Testis (tissue), 3 donors: ENCODE data around the gene IRGQ. TPM values are rescaled to one million over a fixed set of nuclear protein-coding genes. Genes with fewer than 3 reads are reported as not detected.

Experiments
- DNase-seq: peaks from one replicate; pipeline ENCODE4 v3.0.0-alpha.2; 2019
- H3K27ac ChIP-seq, 2 donors: fragments of 200-600 bp; sonication (generic); one replicate each; pipeline ENCODE4 v1.5.1; 2019
- H3K27me3 ChIP-seq: fragments of 200-600 bp; sonication (generic); one replicate; pipeline ENCODE4 v1.5.1; 2019
- H3K36me3 ChIP-seq: fragments of 200-600 bp; sonication (generic); one replicate; pipeline ENCODE4 v1.5.1; 2017; ENCODE audit warnings: low read depth; ENCODE audit errors: missing control alignments
- H3K4me1 ChIP-seq: fragments of 200-600 bp; sonication (generic); one replicate; pipeline ENCODE4 v1.5.1; 2019
- H3K4me3 ChIP-seq, 2 donors: fragments of 200-600 bp; sonication (generic); one replicate each; pipeline ENCODE4 v1.5.1; 2017 to 2019
- H3K9me3 ChIP-seq: fragments of 200-600 bp; sonication (generic); one replicate; pipeline ENCODE4 v1.5.1; 2017
- POLR2A ChIP-seq: fragments of 450-650 bp; IDR thresholded peaks from one replicate; pipeline ENCODE4 v1.6.1; 2017; ENCODE audit warnings: antibody characterized with exemption, mild to moderate bottlenecking, moderate library complexity
- WGBS, 2 donors: methylation state at CpG; one replicate each; pipeline ENCODE4 v1.1.5; 2018; 5-methylcytosine and 5-hydroxymethylcytosine counted together
- intact Hi-C: fragments of 100-400 bp; cut with DNase I; formaldehyde crosslinking; loops from one replicate; pipeline ENCODE4 v1.15.1; 2023; ENCODE audit warnings: low total_unique reads
- polyA plus RNA-seq: library from polyadenylated mRNA; stranded (reverse); fragments of 350-450 nt; fragmentation: Illumina TruSeq; extraction: RNeasy Lipid Tissue Mini Kit (QIAGEN cat#74804); gene quantifications from one replicate; pipeline ENCODE4 v1.2.3, GENCODE V29; 2014; ENCODE audit warnings: low read depth, low replicate concordance; ENCODE audit not compliant: insufficient read depth
- total RNA-seq, 2 donors: library from RNA; depleted of rRNA; stranded (reverse); fragments of >200 nt; gene quantifications; one replicate each; pipeline ENCODE4 v1.2.3, GENCODE V29; 2016
- TF ChIP-seq, protein P1 (sequence below), 3 experiments: fragments of 450-650 bp in 2 of 3; fragments of 200-600 bp in 1 of 3; sonication (generic) in 1 of 3; IDR thresholded peaks; one replicate each; pipeline ENCODE4 v1.5.1; 2016 to 2019; ENCODE audit warnings: antibody characterized with exemption in 3 of 3, mild to moderate bottlenecking in 2 of 3, moderate library complexity in 1 of 3

The IRGQ gene
- total and polyA plus RNA-seq, 3 donors from 2014 or later = 6.0 to 29.0 (median 26.4) TPM

DNA sequence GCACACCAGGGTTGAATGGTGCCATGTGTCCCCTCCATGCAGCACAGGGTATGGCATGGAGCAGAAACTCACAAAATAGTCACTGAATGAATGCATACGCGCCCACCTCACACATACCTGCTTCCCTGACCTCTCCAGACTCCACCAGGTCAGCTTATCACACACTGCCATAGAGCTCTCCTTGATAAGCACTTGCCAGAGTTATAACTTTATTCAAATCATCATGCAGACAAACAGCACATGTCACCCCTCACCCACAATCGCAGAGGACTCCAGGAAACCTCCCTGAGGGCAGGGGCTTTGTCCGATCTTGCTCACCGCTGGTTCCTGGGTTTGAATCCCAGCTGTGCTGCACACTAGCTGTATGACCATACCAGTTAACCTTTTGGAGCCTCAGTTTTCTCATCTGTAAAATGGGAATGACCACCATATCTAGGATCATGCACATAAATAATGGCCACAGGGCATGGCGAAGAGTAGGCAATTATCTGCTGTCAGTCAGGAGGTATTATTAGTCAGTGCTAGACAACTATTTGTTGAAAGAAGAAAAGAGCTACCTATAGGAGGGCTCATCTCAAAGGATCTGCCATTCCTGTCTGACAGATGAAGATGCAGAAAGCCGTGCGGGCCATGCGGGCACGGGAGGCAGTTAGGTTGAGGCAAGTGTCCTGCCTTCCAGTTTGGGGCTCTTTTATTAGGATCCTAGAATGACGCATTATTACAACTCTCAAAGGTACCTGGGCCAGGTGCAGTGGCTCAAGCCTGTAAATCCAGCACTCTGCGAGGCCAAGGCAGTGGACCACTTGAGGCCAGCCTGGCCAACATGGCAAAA lies 34.6 kb downstream of the IRGQ start:
- no peaks in the 10 kb centered on the region for H3K4me1 ChIP-seq
- intact Hi-C loops = no loop called here
- TF ChIP-seq, protein P1, sequence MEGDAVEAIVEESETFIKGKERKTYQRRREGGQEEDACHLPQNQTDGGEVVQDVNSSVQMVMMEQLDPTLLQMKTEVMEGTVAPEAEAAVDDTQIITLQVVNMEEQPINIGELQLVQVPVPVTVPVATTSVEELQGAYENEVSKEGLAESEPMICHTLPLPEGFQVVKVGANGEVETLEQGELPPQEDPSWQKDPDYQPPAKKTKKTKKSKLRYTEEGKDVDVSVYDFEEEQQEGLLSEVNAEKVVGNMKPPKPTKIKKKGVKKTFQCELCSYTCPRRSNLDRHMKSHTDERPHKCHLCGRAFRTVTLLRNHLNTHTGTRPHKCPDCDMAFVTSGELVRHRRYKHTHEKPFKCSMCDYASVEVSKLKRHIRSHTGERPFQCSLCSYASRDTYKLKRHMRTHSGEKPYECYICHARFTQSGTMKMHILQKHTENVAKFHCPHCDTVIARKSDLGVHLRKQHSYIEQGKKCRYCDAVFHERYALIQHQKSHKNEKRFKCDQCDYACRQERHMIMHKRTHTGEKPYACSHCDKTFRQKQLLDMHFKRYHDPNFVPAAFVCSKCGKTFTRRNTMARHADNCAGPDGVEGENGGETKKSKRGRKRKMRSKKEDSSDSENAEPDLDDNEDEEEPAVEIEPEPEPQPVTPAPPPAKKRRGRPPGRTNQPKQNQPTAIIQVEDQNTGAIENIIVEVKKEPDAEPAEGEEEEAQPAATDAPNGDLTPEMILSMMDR (IDR thresholded peaks at IDR 0.05) = no peak
- no peak for TF ChIP-seq POLR2A

DNA sequence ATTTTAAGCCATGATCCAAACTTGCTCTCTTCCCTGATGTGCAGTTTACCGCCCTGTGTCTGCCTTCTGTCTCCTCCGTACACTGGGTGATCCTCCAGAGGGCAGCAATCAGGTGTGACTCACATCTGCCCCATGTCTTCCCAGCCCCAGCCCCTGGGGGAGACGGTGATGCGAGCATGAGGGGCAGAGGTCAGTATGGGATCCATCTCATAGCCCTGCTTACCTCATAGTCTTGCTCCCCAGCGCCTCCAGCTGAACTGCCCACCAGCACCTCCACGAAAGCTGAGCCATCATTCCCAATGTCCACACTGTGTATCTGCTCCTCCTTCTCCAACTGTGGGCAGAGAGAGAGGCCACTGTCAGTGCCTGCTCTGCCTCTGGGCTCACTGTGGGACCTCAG lies 35.2 kb downstream of the IRGQ start:
- no peak for DNase-seq

More for the DNA sequence above, 34.6 kb downstream of the IRGQ start:
- H3K27me3 ChIP-seq = no peaks in the 10 kb centered on the region
- H3K9me3 ChIP-seq = no peaks in the 10 kb centered on the region
- 89 to 90% methylated on average over 12 of the region's 12 CpGs for WGBS, 2 donors
- no peaks in the 10 kb centered on the region for H3K36me3 ChIP-seq
- DNase-seq = no peak
- no peak overlapping the region for H3K4me3 ChIP-seq
- no peak overlapping the region for H3K27ac ChIP-seq

DNA sequence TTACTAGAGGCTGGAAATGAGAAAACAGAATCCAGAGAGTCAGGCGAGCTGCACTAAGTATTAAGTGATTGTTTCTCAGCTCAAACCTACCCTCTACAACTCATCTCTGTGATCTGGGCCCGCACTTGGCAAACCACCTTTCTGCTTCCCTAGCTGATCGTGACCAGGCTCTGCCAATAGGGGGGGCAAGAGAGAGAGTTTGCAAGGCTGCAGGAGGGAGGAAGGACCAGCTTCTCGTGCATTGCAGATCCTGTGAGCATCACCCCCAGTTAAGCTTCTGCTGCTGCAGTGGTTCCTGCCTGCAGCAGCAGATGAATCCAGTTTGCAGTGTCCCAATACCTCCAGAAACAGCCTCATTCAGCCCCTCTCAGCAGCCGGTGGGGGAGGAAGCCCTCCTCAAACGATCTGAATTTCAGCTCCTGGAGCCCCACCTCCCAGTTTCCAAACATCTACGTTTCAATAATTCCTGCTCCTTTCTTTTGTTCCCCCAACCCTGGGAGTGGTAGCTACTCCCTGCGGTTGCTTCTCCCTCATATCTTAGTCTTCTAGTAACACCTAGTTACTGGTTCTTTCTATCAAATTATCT lies 40.7 kb downstream of the IRGQ start:
- H3K4me1 ChIP-seq = no peaks in the 10 kb centered on the region
- intact Hi-C loops = no loop called here
- no peaks in the 10 kb centered on the region for H3K9me3 ChIP-seq
- peak; percentile 83 for DNase-seq
- H3K4me3 ChIP-seq = no peak overlapping the region
- 50 to 51% methylated on average over 8 of the region's 8 CpGs for whole genome bisulfite sequencing, 2 donors
- no peak overlapping the region for H3K27ac ChIP-seq
- TF ChIP-seq POLR2A = no peak
- TF ChIP-seq, protein P1 (IDR thresholded peaks at IDR 0.05) = peak; percentile 10 to 55 (median 18)
- no peaks in the 10 kb centered on the region for H3K36me3 ChIP-seq
- no peaks in the 10 kb centered on the region for H3K27me3 ChIP-seq

More for the DNA sequence above, 35.2 kb downstream of the IRGQ start:
- Histone ChIP-seq H3K36me3 (no peaks in the 10 kb centered on the region), H3K9me3 (no peaks in the 10 kb centered on the region), H3K27ac (no peak overlapping the region), H3K4me1 (no peaks in the 10 kb centered on the region), H3K27me3 (no peaks in the 10 kb centered on the region), H3K4me3 (no peak overlapping the region)
- 91% methylated on average over 6 of the region's 6 CpGs for WGBS, 2 donors
- intact Hi-C loops = no loop called here
- TF ChIP-seq, protein P1 (IDR thresholded peaks at IDR 0.05) = no peak
- TF ChIP-seq POLR2A = no peak

DNA sequence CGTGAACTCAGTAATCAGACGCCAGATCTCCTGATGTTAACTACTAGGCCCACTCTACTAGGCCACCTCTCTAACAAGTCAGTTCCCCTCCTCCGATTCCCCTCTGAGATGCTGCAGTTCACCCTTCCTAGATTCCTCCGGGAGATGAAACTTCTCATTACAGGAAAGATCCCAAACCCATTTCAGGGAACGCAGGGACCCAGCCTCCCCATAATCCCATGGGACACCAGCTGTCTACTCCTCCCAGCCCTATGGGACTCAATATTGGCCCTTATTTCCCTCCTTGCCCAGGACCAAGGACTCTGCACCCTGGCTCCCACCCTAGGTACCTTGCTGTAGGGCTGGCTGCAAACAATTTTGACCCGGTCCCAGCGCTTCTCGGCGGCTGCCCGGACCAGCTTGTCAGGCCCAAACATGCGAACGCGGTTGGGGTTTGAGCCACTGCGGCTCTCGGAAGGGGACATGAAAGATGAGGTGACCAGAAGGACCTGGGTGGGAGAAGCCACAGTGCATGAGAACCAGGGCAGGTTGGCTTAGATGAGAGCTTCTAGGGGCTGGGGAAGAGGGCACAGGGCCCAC lies 41.5 kb downstream of the IRGQ start:
- Histone ChIP-seq H3K36me3 (no peaks in the 10 kb centered on the region), H3K4me1 (no peaks in the 10 kb centered on the region), H3K27ac (no peak overlapping the region), H3K27me3 (no peaks in the 10 kb centered on the region), H3K9me3 (no peaks in the 10 kb centered on the region), H3K4me3 (no peak overlapping the region)
- no peak for TF ChIP-seq POLR2A
- TF ChIP-seq, protein P1 (IDR thresholded peaks at IDR 0.05) = no peak
- DNase-seq = no peak
- 94 to 95% methylated on average over 15 of the region's 15 CpGs for WGBS, 2 donors
- intact Hi-C loops = no loop called here
